Mesothelial cell of epicardium (in vitro differentiated cells): ENCODE measurements around the gene INO80. TPM values are rescaled to one million over a fixed set of nuclear protein-coding genes. Genes with fewer than 3 reads are reported as not detected.
"Not testable (repeated sequence)": the region's sequence is repeated elsewhere in the genome, so short reads cannot be mapped to it uniquely, and the experiment has no call there.

Source experiments
- DNase-seq, 2 experiments: peaks; one replicate each; pipeline ENCODE4 v3.0.0; 2021; ENCODE audit warnings: low spot score in 2 of 2; ENCODE audit not compliant: unreplicated experiment in 2 of 2
- H3K27ac Mint-ChIP-seq: 2 replicates; pipeline ENCODE4 v1.8.0; 2021; ENCODE audit warnings: mixed read lengths
- H3K27me3 Mint-ChIP-seq: 2 replicates; pipeline ENCODE4 v1.8.0; 2021; ENCODE audit warnings: low read depth, mixed read lengths
- H3K36me3 Mint-ChIP-seq: 2 replicates; pipeline ENCODE4 v1.8.0; 2021; ENCODE audit warnings: mixed read lengths
- H3K4me1 Mint-ChIP-seq: 2 replicates; pipeline ENCODE4 v1.8.0; 2021; ENCODE audit warnings: mixed read lengths
- H3K4me3 Mint-ChIP-seq: 2 replicates; pipeline ENCODE4 v1.8.0; 2021; ENCODE audit warnings: mild to moderate bottlenecking, moderate library complexity, mixed read lengths
- H3K9me3 Mint-ChIP-seq: 2 replicates; pipeline ENCODE4 v1.8.0; 2021; ENCODE audit warnings: mixed read lengths
- CTCF ChIP-seq: fragments of 200-600 bp; sonication (generic); IDR thresholded peaks from one replicate; pipeline ENCODE4 v1.5.0; 2021; ENCODE audit warnings: antibody characterized with exemption; ENCODE audit not compliant: unreplicated experiment
- total RNA-seq: library from RNA; stranded (reverse); gene quantifications from 3 replicates; pipeline ENCODE4 v1.2.1, GENCODE V29; 2021

Gene INO80
- total RNA-seq, 1 donor from 2014 or later, result 23.7 TPM

GRCh38 chr15:41133454-41133853 lies 17.4 kb upstream of the INO80 start:
- DNase-seq, result no peak
- peaks cover 7% of the 10 kb centered on the region for H3K9me3 Mint-ChIP-seq

GRCh38 chr15:41132094-41132493 lies 16.0 kb upstream of the INO80 start:
- H3K36me3 Mint-ChIP-seq, H3K4me3 Mint-ChIP-seq, DNase-seq, H3K9me3 Mint-ChIP-seq, H3K4me1 Mint-ChIP-seq, H3K27ac Mint-ChIP-seq: not testable (repeated sequence)
- peaks cover 12% of the 10 kb centered on the region for H3K27me3 Mint-ChIP-seq

More at GRCh38 chr15:41133454-41133853, 17.4 kb upstream of the INO80 start:
- peaks cover 12% of the 10 kb centered on the region for H3K27me3 Mint-ChIP-seq
- H3K36me3 Mint-ChIP-seq, result no peaks in the 10 kb centered on the region
- TF ChIP-seq CTCF, result no peak
- no peak overlapping the region for H3K4me3 Mint-ChIP-seq
- no peak overlapping the region for H3K27ac Mint-ChIP-seq
- no peaks in the 10 kb centered on the region for H3K4me1 Mint-ChIP-seq

DNA sequence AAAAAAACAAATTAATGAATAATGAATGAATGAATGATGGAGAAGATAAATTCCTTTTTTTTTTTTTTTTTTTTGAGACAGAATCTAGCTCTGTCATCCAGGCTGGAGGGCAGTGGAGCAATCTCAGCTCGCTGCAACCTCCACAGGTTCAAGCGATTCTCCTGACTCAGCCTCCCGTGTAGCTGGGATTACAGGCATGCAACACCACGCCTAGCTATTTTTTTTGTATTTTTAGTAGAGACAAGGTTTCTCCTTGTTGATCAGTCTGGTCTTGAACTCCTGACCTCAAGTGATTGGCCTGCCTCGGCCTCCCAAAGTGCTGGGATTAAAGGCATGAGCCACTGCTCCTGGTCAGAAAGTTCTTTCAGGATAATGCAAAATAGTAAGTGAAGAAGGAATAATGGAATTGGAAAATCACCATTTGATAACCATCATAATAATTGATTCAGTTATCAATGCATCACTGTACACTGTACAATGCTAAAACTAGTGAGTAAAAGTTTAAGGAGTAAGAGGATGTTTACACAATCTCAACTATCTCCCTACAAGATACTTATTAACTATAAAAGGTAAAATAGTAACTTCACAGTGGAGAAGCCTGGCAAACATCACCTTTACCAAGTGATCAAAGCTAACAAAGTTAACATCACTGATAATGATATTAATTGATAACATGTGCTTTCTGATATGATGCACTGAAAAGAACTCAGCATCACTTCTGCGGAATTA lies 12.3 kb upstream of the INO80 start:
- no peak for TF ChIP-seq CTCF
- H3K4me3 Mint-ChIP-seq, result no peak overlapping the region
- no peaks in the 10 kb centered on the region for H3K4me1 Mint-ChIP-seq
- H3K27ac Mint-ChIP-seq, result no peak overlapping the region
- no peaks in the 10 kb centered on the region for H3K36me3 Mint-ChIP-seq
- peaks cover 18% of the 10 kb centered on the region for H3K27me3 Mint-ChIP-seq
- peaks cover 7% of the 10 kb centered on the region for H3K9me3 Mint-ChIP-seq
- DNase-seq, result no peak

- TF ChIP-seq CTCF, result no peak
Observed at GRCh38 chr15:41125931-41126642, 10.0 kb upstream of the INO80 start.

DNA sequence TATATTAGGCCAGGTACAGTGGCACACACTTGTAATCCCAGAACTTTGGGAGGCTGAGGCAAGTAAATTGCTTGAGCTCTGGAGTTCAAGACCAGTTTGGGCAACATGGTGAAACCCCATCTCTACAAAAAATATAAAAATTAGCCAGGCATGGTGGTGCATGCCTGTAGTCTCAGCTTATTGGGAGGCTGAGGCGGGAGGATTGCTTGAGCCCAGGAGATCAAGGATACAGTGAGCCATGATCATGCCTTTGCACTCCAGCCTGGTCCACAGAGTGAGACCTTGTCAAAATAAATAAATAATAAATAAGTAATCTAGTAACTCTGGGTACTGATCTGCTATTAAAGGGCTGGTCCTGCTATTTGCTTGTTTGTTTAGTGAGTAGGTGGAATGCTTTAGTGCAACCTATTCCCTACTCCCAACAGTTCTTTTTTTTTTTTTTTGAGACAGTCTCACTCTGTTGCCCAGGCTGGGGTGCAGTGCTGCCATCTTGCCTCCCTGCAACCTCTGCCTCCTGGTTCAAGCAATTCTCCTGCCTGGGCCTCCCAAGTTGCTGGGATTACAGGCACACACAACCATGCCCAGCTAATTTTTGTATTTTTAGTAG lies 9.1 kb upstream of the INO80 start:
- TF ChIP-seq CTCF, result no peak

More at GRCh38 chr15:41125931-41126642, 10.0 kb upstream of the INO80 start:
- Mint-ChIP-seq H3K4me3 (no peak overlapping the region), H3K9me3 (no peaks in the 10 kb centered on the region), H3K27me3 (peaks cover 6% of the 10 kb centered on the region), H3K4me1 (no peaks in the 10 kb centered on the region), H3K36me3 (no peaks in the 10 kb centered on the region), H3K27ac (no peak overlapping the region)
- DNase-seq, result no peak

DNA sequence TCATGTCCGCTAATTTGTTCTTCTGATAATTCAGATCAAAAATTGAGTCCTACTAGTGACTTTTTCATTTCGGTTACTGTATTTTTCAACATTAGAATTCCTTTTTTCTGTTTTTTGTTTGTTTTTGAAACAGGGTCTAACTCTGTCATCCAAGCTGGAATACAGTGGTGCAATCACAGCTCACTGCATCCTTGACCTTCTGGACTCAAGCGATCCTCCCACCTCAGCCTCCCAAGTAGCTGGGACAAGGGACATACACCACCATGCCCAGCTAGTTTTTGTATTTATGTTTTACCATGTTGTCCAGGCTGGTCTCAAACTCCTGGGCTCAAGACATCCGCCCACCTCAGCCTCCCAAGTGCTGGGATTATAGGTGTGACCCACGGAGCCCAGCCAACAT lies 8.0 kb upstream of the INO80 start:
- Mint-ChIP-seq H3K36me3 (no peaks in the 10 kb centered on the region), H3K4me3 (no peak overlapping the region), H3K4me1 (no peaks in the 10 kb centered on the region), H3K27me3 (peaks cover 6% of the 10 kb centered on the region), H3K9me3 (no peaks in the 10 kb centered on the region), H3K27ac (no peak overlapping the region)
- TF ChIP-seq CTCF, result no peak
- no peak for DNase-seq

More for the DNA sequence above, 9.1 kb upstream of the INO80 start:
- no peaks in the 10 kb centered on the region for H3K9me3 Mint-ChIP-seq
- no peaks in the 10 kb centered on the region for H3K36me3 Mint-ChIP-seq
- H3K4me1 Mint-ChIP-seq, result no peaks in the 10 kb centered on the region
- no peak overlapping the region for H3K4me3 Mint-ChIP-seq
- peaks cover 6% of the 10 kb centered on the region for H3K27me3 Mint-ChIP-seq
- H3K27ac Mint-ChIP-seq, result no peak overlapping the region
- DNase-seq, result no peak
